HFFc6 (cell line): Measurements from ENCODE around the gene PLA2G6. TPM values are rescaled to one million over a fixed set of nuclear protein-coding genes. Genes with fewer than 3 reads are reported as not detected.

Experiments used
- DNase-seq: peaks from one replicate; pipeline ENCODE4 v3.0.0-alpha.2; 2018
- H3K27ac Mint-ChIP-seq: 2 replicates; pipeline ENCODE4 v1.8.0; 2020; ENCODE audit warnings: mild to moderate bottlenecking, mixed read lengths
- H3K27me3 Mint-ChIP-seq: 2 replicates; pipeline ENCODE4 v1.8.0; 2021; ENCODE audit warnings: mild to moderate bottlenecking, moderate library complexity, mixed read lengths; ENCODE audit not compliant: insufficient read depth
- H3K36me3 Mint-ChIP-seq: 2 replicates; pipeline ENCODE4 v1.8.0; 2021; ENCODE audit warnings: low read depth, mixed read lengths
- H3K4me1 Mint-ChIP-seq: 2 replicates; pipeline ENCODE4 v1.8.0; 2020; ENCODE audit warnings: low read depth, mixed read lengths
- H3K4me3 Mint-ChIP-seq: 2 replicates; pipeline ENCODE4 v1.8.0; 2020; ENCODE audit warnings: mild to moderate bottlenecking, moderate library complexity, mixed read lengths
- H3K9me3 Mint-ChIP-seq: 2 replicates; pipeline ENCODE4 v1.8.0; 2020; ENCODE audit warnings: mild to moderate bottlenecking, mixed read lengths
- CTCF ChIP-seq: fragments of 200-600 bp; sonication (generic); IDR thresholded peaks from 2 replicates; pipeline ENCODE4 v1.5.0; 2021; ENCODE audit warnings: antibody characterized with exemption, mild to moderate bottlenecking
- total RNA-seq, 6 experiments: library from RNA; stranded (reverse); fragmentation: NEBNext Ultra II Directional; extraction: Animal tissue kit (Norgen Biotek cat#: 25700); gene quantifications; 2 replicates in 1 of 6; 3 replicates in 5 of 6; pipeline ENCODE4 v1.2.3, GENCODE V29; 2021

Gene PLA2G6
- total RNA-seq, 6 experiments from 2014 or later, result 4.1 to 6.6 (median 5.3) TPM

- Mint-ChIP-seq H3K27ac (no peak overlapping the region), H3K9me3 (no peaks in the 10 kb centered on the region), H3K36me3 (no peaks in the 10 kb centered on the region), H3K4me3 (no peak overlapping the region), H3K27me3 (peaks cover 3% of the 10 kb centered on the region), H3K4me1 (peaks cover 4% of the 10 kb centered on the region)
- TF ChIP-seq CTCF, result no peak
- no peak for DNase-seq
Measured at GRCh38 chr22:38062791-38063190, 118.8 kb downstream of the PLA2G6 start.

Other genes starting within 250 kb of the PLA2G6 start
- gene C22orf23, start 228.2 kb downstream of the PLA2G6 start, total RNA-seq, result under 1 TPM; 0.43 to 0.73 (median 0.54) TPM
- 100 to 1,000 TPM in 4 of 6 experiments, 10 to 100 TPM in 2; 91.6 to 130 (median 107) TPM for gene POLR2F, start 228.1 kb downstream of the PLA2G6 start, total RNA-seq
- not detected for gene SOX10, start 197.3 kb downstream of the PLA2G6 start, total RNA-seq
- 1 to 10 TPM; 7.0 to 10.0 (median 7.7) TPM for gene PICK1, start 124.4 kb downstream of the PLA2G6 start, total RNA-seq
- not detected for gene SLC16A8, start 97.6 kb downstream of the PLA2G6 start, total RNA-seq
- under 1 TPM in 1 of 6 experiments, not detected in 5; 0.08 TPM for gene BAIAP2L2, start 71.1 kb downstream of the PLA2G6 start, total RNA-seq
- 10 to 100 TPM; 17.2 to 24.1 (median 22.8) TPM for gene MAFF, start 20.2 kb upstream of the PLA2G6 start, total RNA-seq
- gene TMEM184B, start 91.2 kb upstream of the PLA2G6 start, total RNA-seq, result 100 to 1,000 TPM; 104 to 125 (median 111) TPM
- gene CSNK1E, start 135.6 kb upstream of the PLA2G6 start, total RNA-seq, result 100 to 1,000 TPM; 166 to 184 (median 172) TPM